Dermis lymphatic vessel endothelial cell (primary cell): ENCODE results near the gene ARRDC1. TPM values are rescaled to one million over a fixed set of nuclear protein-coding genes. Genes with fewer than 3 reads are reported as not detected.

Source experiments
- total RNA-seq: library from RNA; depleted of rRNA; stranded (reverse); fragments of >200 nt; gene quantifications from 2 replicates; pipeline ENCODE4 v1.2.1, GENCODE V29; 2014

ARRDC1 gene
- total RNA-seq, result 23.4 and 26.7 TPM in 2 replicates

GRCh38 chr9:137605121-137606004 is at the start of gene ARRDC1:
Gene ARRDC1 (plus strand): TSS chr9:137605686. CDS start chr9:137605718, 32 bp downstream.

GRCh38 chr9:137578518-137579258 is 26.8 kb upstream of the ARRDC1 start, which contains the start of gene DPH7:
Gene DPH7 (minus strand): TSS chr9:137578925. CDS start chr9:137578777, 148 bp downstream.

GRCh38 chr9:137590469-137591383 is 14.8 kb upstream of the ARRDC1 start, which contains the start of gene ZMYND19:
Gene ZMYND19 (minus strand): TSS chr9:137590512. CDS start chr9:137590263, 249 bp downstream.

GRCh38 chr9:137618105-137619067 is 12.9 kb downstream of the ARRDC1 start, which contains the start of gene EHMT1:
Gene EHMT1 (plus strand): TSS chr9:137619005. CDS start chr9:137619029, 24 bp downstream.

Other genes starting within 250 kb of the ARRDC1 start
- gene EXD3, start 182.5 kb upstream of the ARRDC1 start, total RNA-seq, result 13.8 and 14.6 TPM in 2 replicates
- 0.95 and 2.3 TPM in 2 replicates for gene NOXA1, start 182.3 kb upstream of the ARRDC1 start, total RNA-seq
- gene ENTPD8, start 164.3 kb upstream of the ARRDC1 start, total RNA-seq, result 0.17 and 0.33 TPM in 2 replicates
- 13.0 and 16.5 TPM in 2 replicates for gene NSMF, start 146.4 kb upstream of the ARRDC1 start, total RNA-seq
- gene PNPLA7, start 55.3 kb upstream of the ARRDC1 start, total RNA-seq, result 0.34 and 0.65 TPM in 2 replicates
- gene MRPL41, start 53.8 kb upstream of the ARRDC1 start, total RNA-seq, result 35.9 and 45.6 TPM in 2 replicates
- gene DPH7, start 26.8 kb upstream of the ARRDC1 start, total RNA-seq, result 13.5 and 17.0 TPM in 2 replicates
- gene ZMYND19, start 15.2 kb upstream of the ARRDC1 start, total RNA-seq, result 10.0 and 11.8 TPM in 2 replicates
- 38.0 and 43.2 TPM in 2 replicates for gene EHMT1, start 13.3 kb downstream of the ARRDC1 start, total RNA-seq